NB4 (cell line): ENCODE data around the gene G6PC1.
"Not testable (repeated sequence)": the region's sequence is repeated elsewhere in the genome, so short reads cannot be mapped to it uniquely, and the experiment has no call there.

ENCODE experiments used
- DNase-seq: peaks from one replicate; pipeline ENCODE4 v3.0.0; 2010; ENCODE audit warnings: low read depth
- H3K4me3 ChIP-seq: one replicate; pipeline ENCODE4 v1.5.1; 2011; ENCODE audit warnings: mild to moderate bottlenecking, low read depth, low read length, moderate library complexity
- MYC ChIP-seq: IDR thresholded peaks from 2 replicates; pipeline ENCODE4 v1.6.1; 2011; ENCODE audit warnings: low read depth, low read length
- POLR2A ChIP-seq: IDR thresholded peaks from 2 replicates; pipeline ENCODE4 v1.6.1; 2011; ENCODE audit warnings: mild to moderate bottlenecking; ENCODE audit not compliant: insufficient read length; ENCODE audit errors: extremely low read depth
- TF ChIP-seq, protein P1 (sequence below): IDR thresholded peaks from one replicate; pipeline ENCODE4 v1.5.1; 2012; ENCODE audit warnings: low read depth, low read length
- TF ChIP-seq, protein P2 (sequence below): IDR thresholded peaks from 2 replicates; pipeline ENCODE4 v1.6.1; 2011; ENCODE audit warnings: low read depth, low read length

Gene G6PC1

DNA sequence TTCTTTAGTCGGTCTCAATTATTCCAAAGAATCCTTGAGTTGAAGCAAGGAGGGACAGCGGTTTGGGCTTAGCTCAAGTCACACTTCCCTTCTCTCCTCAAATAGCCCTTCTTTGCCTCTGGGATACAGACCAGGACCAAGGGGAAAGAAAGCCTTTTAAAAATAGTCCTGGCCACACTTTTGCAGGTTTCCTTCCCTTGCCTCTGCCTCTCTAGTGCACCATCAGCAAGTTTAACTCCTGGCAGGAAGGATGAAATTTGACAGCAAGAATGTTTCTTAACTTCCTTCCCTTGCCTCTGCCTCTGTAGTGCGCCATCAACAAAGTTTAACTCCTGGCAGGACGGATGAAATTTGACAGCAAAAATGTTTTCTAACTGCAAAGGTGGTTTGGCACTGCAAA, 7.2 kb upstream of the G6PC1 start:
- no peak for DNase-seq
- TF ChIP-seq POLR2A (no peak), MYC (no peak)
- TF ChIP-seq, protein P1, sequence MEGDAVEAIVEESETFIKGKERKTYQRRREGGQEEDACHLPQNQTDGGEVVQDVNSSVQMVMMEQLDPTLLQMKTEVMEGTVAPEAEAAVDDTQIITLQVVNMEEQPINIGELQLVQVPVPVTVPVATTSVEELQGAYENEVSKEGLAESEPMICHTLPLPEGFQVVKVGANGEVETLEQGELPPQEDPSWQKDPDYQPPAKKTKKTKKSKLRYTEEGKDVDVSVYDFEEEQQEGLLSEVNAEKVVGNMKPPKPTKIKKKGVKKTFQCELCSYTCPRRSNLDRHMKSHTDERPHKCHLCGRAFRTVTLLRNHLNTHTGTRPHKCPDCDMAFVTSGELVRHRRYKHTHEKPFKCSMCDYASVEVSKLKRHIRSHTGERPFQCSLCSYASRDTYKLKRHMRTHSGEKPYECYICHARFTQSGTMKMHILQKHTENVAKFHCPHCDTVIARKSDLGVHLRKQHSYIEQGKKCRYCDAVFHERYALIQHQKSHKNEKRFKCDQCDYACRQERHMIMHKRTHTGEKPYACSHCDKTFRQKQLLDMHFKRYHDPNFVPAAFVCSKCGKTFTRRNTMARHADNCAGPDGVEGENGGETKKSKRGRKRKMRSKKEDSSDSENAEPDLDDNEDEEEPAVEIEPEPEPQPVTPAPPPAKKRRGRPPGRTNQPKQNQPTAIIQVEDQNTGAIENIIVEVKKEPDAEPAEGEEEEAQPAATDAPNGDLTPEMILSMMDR, result no peak
- TF ChIP-seq, protein P2, sequence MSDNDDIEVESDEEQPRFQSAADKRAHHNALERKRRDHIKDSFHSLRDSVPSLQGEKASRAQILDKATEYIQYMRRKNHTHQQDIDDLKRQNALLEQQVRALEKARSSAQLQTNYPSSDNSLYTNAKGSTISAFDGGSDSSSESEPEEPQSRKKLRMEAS, result no peak
- H3K4me3 ChIP-seq, result no peak overlapping the region

GRCh38 chr17:42894283-42895184, 6.1 kb upstream of the G6PC1 start:
- TF ChIP-seq, protein P2, result no peak
- TF ChIP-seq POLR2A (no peak), MYC (no peak)
- TF ChIP-seq, protein P1, result no peak
- no peak for DNase-seq
- H3K4me3 ChIP-seq, result no peak overlapping the region

DNA sequence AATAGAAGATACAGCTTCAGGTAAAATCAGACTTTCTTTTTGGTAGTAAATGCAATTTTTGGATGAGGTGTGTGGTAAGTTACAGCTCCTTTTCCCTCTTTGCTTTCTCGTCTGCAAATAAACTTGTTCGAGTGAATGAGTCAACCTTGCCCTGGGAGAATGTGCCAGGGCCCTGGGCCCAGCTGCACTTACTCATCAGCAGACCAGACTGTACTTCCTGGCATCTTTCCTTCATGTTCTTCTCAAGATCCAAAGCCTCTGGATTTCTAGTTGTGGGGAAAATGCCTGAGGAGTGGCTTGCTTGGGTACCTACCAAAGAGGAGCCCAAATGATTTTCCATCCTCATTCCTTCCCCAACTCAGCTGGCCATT, 5.4 kb upstream of the G6PC1 start:
- no peak overlapping the region for H3K4me3 ChIP-seq
- DNase-seq, result no peak
- TF ChIP-seq MYC, result no peak
- no peak for TF ChIP-seq POLR2A
- TF ChIP-seq, protein P1, result no peak
- TF ChIP-seq, protein P2, result no peak

- no peak for DNase-seq
- TF ChIP-seq, protein P1, result no peak
- TF ChIP-seq MYC, result no peak
- TF ChIP-seq POLR2A, result no peak
- TF ChIP-seq, protein P2, result no peak
- H3K4me3 ChIP-seq, result no peak overlapping the region
Measured at GRCh38 chr17:42898147-42898811, 2.3 kb upstream of the G6PC1 start.

- not testable (repeated sequence) for H3K4me3 ChIP-seq, DNase-seq
Measured at GRCh38 chr17:42899981-42900380, 618 bp upstream of the G6PC1 start.

DNA sequence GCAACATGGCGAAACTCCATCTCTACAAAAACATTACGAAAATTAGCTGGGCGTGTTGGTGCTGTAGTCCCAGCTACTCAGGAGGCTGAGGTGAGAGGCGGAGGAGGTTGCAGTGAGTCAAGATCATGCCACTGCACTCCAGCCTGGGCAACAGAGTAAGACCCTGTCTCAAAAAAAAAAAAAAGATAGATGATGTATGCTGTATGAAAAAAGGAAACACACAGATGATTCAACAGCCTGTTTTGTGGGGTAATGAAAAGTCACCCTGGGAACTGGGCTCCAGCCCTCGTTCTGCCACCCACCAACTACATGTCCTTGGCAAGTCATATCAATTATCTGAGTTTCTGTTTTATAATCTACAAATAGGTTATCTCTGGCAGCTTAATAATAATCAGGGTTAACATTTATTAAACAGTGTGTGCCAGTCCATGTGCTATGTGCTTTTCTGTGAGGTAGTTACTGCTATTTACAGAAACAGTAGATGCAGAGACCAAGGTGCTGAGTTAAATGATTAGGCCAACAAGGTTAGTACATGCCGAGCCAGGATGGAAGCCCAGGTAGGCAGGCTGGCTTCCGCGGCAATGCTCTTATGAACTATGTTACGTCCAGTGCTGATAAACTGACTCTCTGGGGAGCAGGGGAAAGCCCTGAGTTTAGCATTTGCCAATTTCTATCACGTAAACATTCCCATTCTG, 1.1 kb downstream of the G6PC1 start:
- no peak for TF ChIP-seq MYC
- TF ChIP-seq, protein P1, result no peak
- H3K4me3 ChIP-seq, result no peak overlapping the region
- DNase-seq, result no peak
